OCI-LY3 (cell line): ENCODE results near the gene LMO7.

Experiments
- H2AFZ ChIP-seq: fragments of 200-600, 300-600 bp; shearing (Covaris generic); 2 replicates; pipeline ENCODE4 v1.6.0; 2014; ENCODE audit warnings: antibody characterized with exemption, low read depth, low read length
- H3K27ac ChIP-seq: fragments of 200-600, 300-600 bp; sonication (generic); 2 replicates; pipeline ENCODE4 v1.5.1; 2014; ENCODE audit warnings: mild to moderate bottlenecking, low read length, moderate library complexity, mixed read lengths
- H3K27me3 ChIP-seq: fragments of 200-600, 300-600 bp; sonication (generic); 2 replicates; pipeline ENCODE4 v1.6.1; 2014; ENCODE audit warnings: low read depth, low read length, mixed read lengths
- H3K36me3 ChIP-seq: fragments of 200-600, 300-600 bp; sonication (generic); replicated peaks from 2 replicates; pipeline ENCODE3; 2014; ENCODE audit warnings: low read depth, low read length, mixed read lengths
- H3K4me1 ChIP-seq: fragments of 300-600, 200-600 bp; sonication (generic); 2 replicates; pipeline ENCODE4 v1.6.1; 2014; ENCODE audit warnings: low read length, mixed read lengths
- H3K4me2 ChIP-seq: fragments of 200-600, 300-600 bp; sonication (generic); 2 replicates; pipeline ENCODE4 v1.6.1; 2014; ENCODE audit warnings: low read length, mixed read lengths
- H3K4me3 ChIP-seq: fragments of 300-600, 200-600 bp; sonication (generic); 2 replicates; pipeline ENCODE4 v1.5.1; 2014; ENCODE audit warnings: antibody characterized with exemption, mild to moderate bottlenecking, low read length, moderate library complexity
- H3K79me2 ChIP-seq: fragments of 300-600, 200-600 bp; shearing (Covaris generic); 2 replicates; pipeline ENCODE4 v1.6.1; 2014; ENCODE audit warnings: mild to moderate bottlenecking, low read length, mixed read lengths
- H3K9ac ChIP-seq: fragments of 300-600, 200-600 bp; shearing (Covaris generic); 2 replicates; pipeline ENCODE4 v1.6.0; 2014; ENCODE audit warnings: mild to moderate bottlenecking, low read length, moderate library complexity
- H3K9me3 ChIP-seq: fragments of 200-600, 300-600 bp; shearing (Covaris generic); 2 replicates; pipeline ENCODE4 v1.6.1; 2014; ENCODE audit warnings: low read length, mixed read lengths; ENCODE audit not compliant: insufficient read depth
- H4K20me1 ChIP-seq: fragments of 200-600, 300-600 bp; sonication (generic); 2 replicates; pipeline ENCODE4 v1.6.1; 2016; ENCODE audit warnings: low read length, mixed read lengths; ENCODE audit not compliant: insufficient read depth
- CTCF ChIP-seq: fragments of 200-600, 300-600 bp; sonication (generic); IDR thresholded peaks from 2 replicates; pipeline ENCODE4 v1.5.1; 2014; ENCODE audit warnings: antibody characterized with exemption, low read length, low read depth
- EZH2phosphoT487 ChIP-seq: fragments of 200-600 bp; shearing (Covaris generic); IDR thresholded peaks from 2 replicates; pipeline ENCODE4 v1.6.1; 2018; ENCODE audit warnings: antibody characterized with exemption, mixed run types, low read depth

Gene LMO7

GRCh38 chr13:75832812-75833211 lies 196.7 kb downstream of the LMO7 start:
- H3K4me1 ChIP-seq = no peaks in the 10 kb centered on the region
- no peaks in the 10 kb centered on the region for H3K27me3 ChIP-seq
- no peak overlapping the region for H3K4me3 ChIP-seq
- no peak overlapping the region for H3K27ac ChIP-seq
- no peaks in the 10 kb centered on the region for H4K20me1 ChIP-seq
- H3K36me3 ChIP-seq = peaks cover 7% of the 10 kb centered on the region
- H2AFZ ChIP-seq = no peak overlapping the region
- no peaks in the 10 kb centered on the region for H3K79me2 ChIP-seq
- no peak overlapping the region for H3K9ac ChIP-seq
- no peaks in the 10 kb centered on the region for H3K9me3 ChIP-seq
- no peak overlapping the region for H3K4me2 ChIP-seq
- TF ChIP-seq CTCF (no peak), EZH2phosphoT487 (no peak)

- Histone ChIP-seq H4K20me1 (no peaks in the 10 kb centered on the region), H3K79me2 (no peaks in the 10 kb centered on the region), H3K27me3 (no peaks in the 10 kb centered on the region), H3K27ac (no peak overlapping the region), H3K4me1 (no peaks in the 10 kb centered on the region), H3K4me3 (no peak overlapping the region), H3K36me3 (no peaks in the 10 kb centered on the region), H3K4me2 (no peak overlapping the region), H3K9me3 (no peaks in the 10 kb centered on the region), H3K9ac (no peak overlapping the region), H2AFZ (no peak overlapping the region)
- TF ChIP-seq CTCF = no peak
- TF ChIP-seq EZH2phosphoT487 = no peak
These were observed 200.3 kb downstream of the LMO7 start for GRCh38 chr13:75836441-75836840.

GRCh38 chr13:75838366-75839005 lies 202.4 kb downstream of the LMO7 start:
- no peak overlapping the region for H3K4me2 ChIP-seq
- no peak overlapping the region for H3K27ac ChIP-seq
- TF ChIP-seq CTCF (no peak), EZH2phosphoT487 (no peak)
- H3K27me3 ChIP-seq = no peaks in the 10 kb centered on the region
- H3K4me1 ChIP-seq = no peaks in the 10 kb centered on the region
- no peak overlapping the region for H2AFZ ChIP-seq
- H3K79me2 ChIP-seq = no peaks in the 10 kb centered on the region
- no peaks in the 10 kb centered on the region for H4K20me1 ChIP-seq
- H3K36me3 ChIP-seq = peaks cover 16% of the 10 kb centered on the region
- no peak overlapping the region for H3K4me3 ChIP-seq
- no peaks in the 10 kb centered on the region for H3K9me3 ChIP-seq
- H3K9ac ChIP-seq = no peak overlapping the region

- Histone ChIP-seq H2AFZ (no peak overlapping the region), H3K4me1 (no peaks in the 10 kb centered on the region), H3K9ac (no peak overlapping the region), H3K4me2 (no peak overlapping the region), H3K9me3 (no peaks in the 10 kb centered on the region), H3K4me3 (no peak overlapping the region), H3K27me3 (no peaks in the 10 kb centered on the region), H3K36me3 (peaks cover 16% of the 10 kb centered on the region), H3K27ac (no peak overlapping the region), H4K20me1 (no peaks in the 10 kb centered on the region), H3K79me2 (no peaks in the 10 kb centered on the region)
- TF ChIP-seq EZH2phosphoT487 (no peak), CTCF (no peak)
These were observed 203.3 kb downstream of the LMO7 start for GRCh38 chr13:75839406-75839805.
